ENCODE data around the gene PSMC6. TPM values are rescaled to one million over a fixed set of nuclear protein-coding genes. Genes with fewer than 3 reads are reported as not detected.
A peak's percentile ranks its signal among the peaks of the same experiment; 100 is the strongest.

The PSMC6 gene
- 116 and 135 TPM in 2 replicates for total RNA-seq (2014; rRNA removed; shearing (Covaris generic); ENCODE audit: low replicate concordance)

- Histone ChIP-seq H3K9me3 (no peaks in the 10 kb centered on the region), H3K4me3 (peak within 1 kb of the TSS; percentile 93), H3K27me3 (no peaks in the 10 kb centered on the region), H3K36me3 (peaks cover 38% of the 10 kb centered on the region)
- peak; percentile 88 for DNase-seq
These were observed at the start of gene PSMC6 for GRCh38 chr14:52706724-52707706. Gene PSMC6 (plus strand): TSS chr14:52707200. CDS start chr14:52707220, 20 bp downstream.

DNA sequence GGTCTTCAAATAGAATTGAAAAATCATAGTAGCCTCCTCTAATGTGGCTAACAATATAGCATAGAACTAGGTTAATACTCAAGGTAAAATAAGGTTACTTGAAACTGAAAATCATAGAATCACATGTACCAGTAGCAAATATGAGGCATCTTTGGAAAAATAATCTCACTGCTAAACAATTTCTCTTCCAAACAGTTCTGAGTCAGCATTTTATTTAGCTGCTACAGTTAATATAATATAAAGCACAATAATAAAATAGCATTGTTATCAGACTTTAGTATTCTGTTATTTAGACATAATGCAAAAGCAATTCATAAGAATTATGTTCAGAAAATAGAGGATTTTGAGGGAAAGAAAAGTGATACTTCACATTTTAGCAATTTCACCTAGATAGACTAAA is 46.7 kb upstream of the PSMC6 start:
- no peaks in the 10 kb centered on the region for H3K27me3 ChIP-seq
- peaks cover 2% of the 10 kb centered on the region for H3K36me3 ChIP-seq
- no peak for DNase-seq
- H3K4me3 ChIP-seq, result no peak overlapping the region
- no peaks in the 10 kb centered on the region for H3K9me3 ChIP-seq

- Histone ChIP-seq H3K27me3 (no peaks in the 10 kb centered on the region), H3K9me3 (no peaks in the 10 kb centered on the region), H3K36me3 (no peaks in the 10 kb centered on the region; the same call in none of the 2 replicates), H3K4me3 (no peak overlapping the region)
- no peak for DNase-seq
These were observed 46.2 kb upstream of the PSMC6 start for GRCh38 chr14:52660832-52661231.

DNA sequence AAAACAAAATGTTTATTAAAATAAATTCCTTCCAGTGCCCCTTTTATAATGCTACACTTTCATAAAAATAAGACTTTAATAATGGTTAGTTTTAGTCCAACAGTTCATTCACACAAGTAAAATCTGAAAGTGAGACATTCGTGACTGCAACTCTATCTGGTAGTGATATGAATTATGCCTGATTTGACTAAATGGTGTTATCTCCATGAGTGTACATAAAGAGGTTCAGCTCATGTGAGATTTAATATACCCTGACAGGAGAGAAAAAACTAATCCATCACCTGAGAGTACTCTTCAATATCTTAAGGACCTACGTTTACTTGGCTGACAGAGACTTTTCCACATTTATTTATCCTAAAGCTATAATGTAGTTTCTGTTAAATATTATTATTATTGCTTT is 45.7 kb upstream of the PSMC6 start:
- H3K36me3 ChIP-seq, result peaks cover 2% of the 10 kb centered on the region

DNA sequence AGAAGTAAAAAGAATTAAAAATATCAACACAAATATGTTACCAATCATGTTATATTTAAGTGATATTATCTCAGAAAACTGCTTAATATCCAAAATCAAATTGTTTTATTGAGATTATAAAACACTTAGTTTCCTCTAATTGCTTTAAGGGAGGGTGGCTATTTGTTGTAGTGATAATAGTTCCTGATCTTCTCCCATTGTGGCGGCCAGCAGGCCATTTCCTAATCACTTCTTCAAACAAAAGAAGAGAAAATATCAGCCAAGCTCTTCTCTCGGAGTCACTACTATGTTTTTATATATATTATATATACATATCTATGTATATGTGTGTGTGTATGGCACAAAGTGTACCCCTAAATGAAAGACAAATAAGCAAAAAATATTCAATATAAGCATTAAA is 43.1 kb upstream of the PSMC6 start:
- Histone ChIP-seq H3K27me3 (no peaks in the 10 kb centered on the region), H3K4me3 (no peak overlapping the region), H3K36me3 (peaks cover 2% of the 10 kb centered on the region), H3K9me3 (no peaks in the 10 kb centered on the region)
- no peak for DNase-seq

More for the DNA sequence above, 45.7 kb upstream of the PSMC6 start:
- no peak for DNase-seq
- Histone ChIP-seq H3K9me3 (no peaks in the 10 kb centered on the region), H3K4me3 (no peak overlapping the region), H3K27me3 (no peaks in the 10 kb centered on the region)

GRCh38 chr14:52678591-52678990 is 28.4 kb upstream of the PSMC6 start:
- Histone ChIP-seq H3K27me3 (no peaks in the 10 kb centered on the region), H3K9me3 (no peaks in the 10 kb centered on the region), H3K36me3 (peaks cover 13% of the 10 kb centered on the region), H3K4me3 (no peak overlapping the region)
- DNase-seq, result no peak

GRCh38 chr14:52683985-52684520 is 22.9 kb upstream of the PSMC6 start:
- Histone ChIP-seq H3K9me3 (no peaks in the 10 kb centered on the region), H3K4me3 (no peak overlapping the region), H3K36me3 (peaks cover 8% of the 10 kb centered on the region), H3K27me3 (no peaks in the 10 kb centered on the region)
- DNase-seq, result no peak

- no peaks in the 10 kb centered on the region; the same call in 1 of the 2 replicates for H3K36me3 ChIP-seq
- no peaks in the 10 kb centered on the region for H3K9me3 ChIP-seq
- no peaks in the 10 kb centered on the region for H3K27me3 ChIP-seq
- no peak for DNase-seq
- H3K4me3 ChIP-seq, result no peak overlapping the region
These were observed 20.8 kb upstream of the PSMC6 start for GRCh38 chr14:52686176-52686575.

DNA sequence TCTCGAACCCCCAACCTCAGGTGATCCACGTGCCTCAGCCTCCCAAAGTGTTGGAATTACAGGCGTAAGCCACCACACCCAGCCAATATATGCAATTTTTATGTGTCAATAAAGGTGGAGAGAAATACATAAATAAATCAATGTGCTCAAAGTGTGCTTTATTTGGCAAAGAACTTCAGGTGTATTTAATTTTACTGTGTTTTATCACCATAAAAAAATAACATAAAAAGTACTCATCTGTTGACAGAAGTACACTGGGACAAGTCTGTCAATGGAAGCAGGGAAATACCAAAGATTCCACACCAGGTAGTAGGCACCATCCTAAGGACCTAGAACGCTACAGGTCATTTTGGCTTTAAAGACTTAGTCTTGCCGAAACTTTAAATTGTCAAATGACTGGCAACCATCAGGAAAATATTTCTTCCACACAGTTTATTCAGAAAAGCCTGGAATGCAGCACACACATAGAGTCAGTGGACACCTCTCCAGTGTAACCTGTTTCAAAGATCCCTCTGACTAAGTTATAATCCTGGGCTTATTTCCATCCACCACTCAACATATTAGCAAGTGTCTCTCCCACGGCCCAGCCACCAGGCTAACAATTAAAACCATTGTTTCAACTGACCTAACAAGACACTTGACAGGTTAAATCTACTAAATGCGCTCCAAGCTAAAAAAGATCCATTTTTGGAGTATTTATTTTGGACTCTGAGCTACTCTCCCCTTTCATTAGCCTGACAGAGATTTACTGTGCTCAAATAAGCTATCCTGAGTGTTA is 15.8 kb upstream of the PSMC6 start:
- no peaks in the 10 kb centered on the region for H3K27me3 ChIP-seq
- DNase-seq, result no peak
- H3K4me3 ChIP-seq, result no peak overlapping the region
- H3K36me3 ChIP-seq, result no peaks in the 10 kb centered on the region
- no peaks in the 10 kb centered on the region for H3K9me3 ChIP-seq

- DNase-seq, result no peak
- no peak overlapping the region for H3K4me3 ChIP-seq
- no peaks in the 10 kb centered on the region for H3K36me3 ChIP-seq
- H3K27me3 ChIP-seq, result no peaks in the 10 kb centered on the region
- no peaks in the 10 kb centered on the region for H3K9me3 ChIP-seq
These were observed 14.6 kb upstream of the PSMC6 start for GRCh38 chr14:52692248-52692962.

GRCh38 chr14:52693036-52693435 is 14.0 kb upstream of the PSMC6 start:
- no peaks in the 10 kb centered on the region for H3K36me3 ChIP-seq
- no peaks in the 10 kb centered on the region for H3K27me3 ChIP-seq
- no peak for DNase-seq
- no peak overlapping the region for H3K4me3 ChIP-seq
- no peaks in the 10 kb centered on the region for H3K9me3 ChIP-seq

DNA sequence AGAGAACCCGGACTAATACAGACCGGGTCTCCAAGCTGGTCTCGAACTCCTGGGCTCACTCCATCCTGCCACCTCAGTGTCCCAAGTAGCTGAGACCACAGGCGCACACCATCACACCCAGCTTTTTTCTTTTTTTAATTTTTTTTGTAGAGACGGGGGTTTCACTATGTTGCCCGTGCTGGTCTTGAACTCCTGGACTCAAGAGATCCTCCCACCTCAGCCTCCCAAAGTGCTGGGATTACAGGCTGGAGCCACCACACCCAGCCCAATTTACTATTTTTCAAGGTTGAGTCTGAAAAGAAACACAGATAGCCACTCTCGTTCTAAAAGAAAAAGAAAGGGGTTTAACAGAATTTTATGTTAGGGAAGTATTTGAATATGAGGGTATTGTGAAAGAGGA is 13.5 kb upstream of the PSMC6 start:
- H3K4me3 ChIP-seq, result no peak overlapping the region
- no peaks in the 10 kb centered on the region for H3K9me3 ChIP-seq
- H3K27me3 ChIP-seq, result no peaks in the 10 kb centered on the region
- H3K36me3 ChIP-seq, result no peaks in the 10 kb centered on the region
- no peak for DNase-seq

GRCh38 chr14:52694761-52695480 is 12.1 kb upstream of the PSMC6 start:
- Histone ChIP-seq H3K4me3 (peak overlapping the region; percentile 79), H3K27me3 (no peaks in the 10 kb centered on the region), H3K36me3 (no peaks in the 10 kb centered on the region), H3K9me3 (no peaks in the 10 kb centered on the region)
- peak; percentile 28 for DNase-seq

- no peaks in the 10 kb centered on the region for H3K9me3 ChIP-seq
- H3K4me3 ChIP-seq, result peak within 1 kb of the TSS; percentile 79
- no peaks in the 10 kb centered on the region for H3K27me3 ChIP-seq
- DNase-seq, result peak; percentile 76
- H3K36me3 ChIP-seq, result no peaks in the 10 kb centered on the region
These were observed 11.4 kb upstream of the PSMC6 start, which contains the start of gene ERO1A for GRCh38 chr14:52695481-52696091. Gene ERO1A (minus strand): TSS chr14:52695558. CDS start chr14:52695481, 77 bp downstream.

- no peak for DNase-seq
- H3K27me3 ChIP-seq, result no peaks in the 10 kb centered on the region
These were observed 6.3 kb upstream of the PSMC6 start for GRCh38 chr14:52700701-52701172.

More at GRCh38 chr14:52700701-52701172, 6.3 kb upstream of the PSMC6 start:
- no peaks in the 10 kb centered on the region for H3K9me3 ChIP-seq
- H3K4me3 ChIP-seq, result no peak overlapping the region
- no peaks in the 10 kb centered on the region for H3K36me3 ChIP-seq
